Measurements from ENCODE around the gene CCR5AS.

CCR5AS gene

DNA sequence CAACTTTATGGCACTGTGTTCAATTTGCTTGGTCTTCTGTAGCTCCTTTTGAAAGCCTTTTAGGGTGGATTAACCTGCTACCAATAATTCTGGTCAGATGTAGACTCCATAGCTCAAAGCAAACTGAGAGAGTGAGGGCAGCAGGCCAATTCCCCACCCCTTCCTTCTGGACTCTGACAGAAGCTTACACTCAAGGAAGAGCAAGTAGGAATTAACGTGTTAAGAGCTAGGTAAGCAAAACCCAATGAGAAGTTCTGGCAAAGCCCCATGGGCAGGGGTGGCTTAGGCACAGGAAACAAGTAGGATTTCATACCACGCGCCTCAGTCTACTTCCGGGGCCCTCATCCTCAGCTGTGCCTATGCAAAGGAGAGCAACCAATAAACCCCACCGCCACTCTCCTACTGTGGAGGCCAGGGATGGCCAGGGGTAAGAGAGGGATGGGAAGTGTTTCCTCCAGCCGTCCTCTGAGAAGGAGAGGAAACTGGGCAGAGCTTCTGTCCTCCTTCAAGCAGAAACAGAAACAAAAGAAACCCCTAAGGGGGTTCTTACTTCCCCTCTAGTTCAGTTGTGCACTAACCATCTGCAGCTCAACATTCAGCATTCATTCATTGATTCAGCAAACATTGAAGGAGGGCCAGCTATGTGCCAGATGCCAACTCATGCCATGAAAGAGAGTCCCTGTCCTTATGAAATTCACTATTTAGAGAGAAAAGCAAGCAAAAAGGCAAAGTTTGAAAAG is 23.5 kb downstream of the CCR5AS start:
- Histone ChIP-seq H3K14ac (ENCODE audit: insufficient read length) (no peak overlapping the region), H3K23me2 (ENCODE audit: low read depth, low read length) (no peaks in the 10 kb centered on the region), H4K5ac (ENCODE audit: insufficient read length, low read depth, low read length) (no peak overlapping the region), H3K27ac (ENCODE audit: low read depth, low read length) (no peak overlapping the region), H2AFZ (ENCODE audit: low read length) (no peak overlapping the region), H4K20me1 (replicated peaks in 1 of 2; ENCODE audit: control insufficient read depth in 1 of 2, insufficient read depth in 2 of 2, low read length in 2 of 2) (no peaks in the 10 kb centered on the region), H2BK5ac (ENCODE audit: low read depth, low read length) (no peak overlapping the region), H3K4me2 (ENCODE audit: insufficient read depth in 1 of 2, low read depth in 2 of 2, low read length in 2 of 2) (no peak overlapping the region), H3K56ac (replicated peaks; ENCODE audit: insufficient read length, low read depth, low read length) (no peak overlapping the region), H2BK15ac (ENCODE audit: low read length) (no peak overlapping the region), H4K8ac (ENCODE audit: extremely low read depth, insufficient read depth, low read length) (no peak overlapping the region), H3K27me3 (replicated peaks in 1 of 4; ENCODE audit: control insufficient read depth in 3 of 4, extremely low read depth in 1 of 4, insufficient read depth in 3 of 4, low read length in 3 of 4) (no peaks in the 10 kb centered on the region), H3K9me3 (ENCODE audit: insufficient read depth in 2 of 2, low read depth in 1 of 2, low read length in 1 of 2) (no peaks in the 10 kb centered on the region), H3K18ac (ENCODE audit: extremely low read depth, low read length) (no peak overlapping the region), H3K79me2 (ENCODE audit: control insufficient read depth in 1 of 2, insufficient read depth in 2 of 2, low read length in 2 of 2) (no peaks in the 10 kb centered on the region), H3K4me3 (ENCODE audit: extremely low read depth in 1 of 4, insufficient read depth in 2 of 4, low read depth in 3 of 4, low read length in 4 of 4) (no peak overlapping the region), H3K9ac (replicated peaks in 1 of 4; ENCODE audit: extremely low read depth in 1 of 4, low read depth in 3 of 4, low read length in 3 of 4) (no peak overlapping the region), H2AK5ac (ENCODE audit: low read depth, low read length) (no peak overlapping the region), H2BK120ac (replicated peaks; ENCODE audit: low read depth, low read length) (no peak overlapping the region), H3K4ac (replicated peaks; ENCODE audit: insufficient read length, low read depth, low read length) (no peak overlapping the region), H3K23ac (ENCODE audit: insufficient read length) (no peak overlapping the region), H3K79me1 (ENCODE audit: low read depth, low read length) (no peaks in the 10 kb centered on the region), H2BK12ac (ENCODE audit: low read depth, low read length) (no peak overlapping the region), H3K4me1 (replicated peaks in 1 of 4; ENCODE audit: control insufficient read depth in 3 of 4, insufficient read depth in 4 of 4, low read length in 3 of 4) (peaks cover 0 to 14% (median 6%) of the 10 kb centered on the region in 4 experiments; a peak in 5 of 7 replicates), H4K91ac (replicated peaks; ENCODE audit: insufficient read length, low read length) (no peak overlapping the region), H3K36me3 (ENCODE audit: control insufficient read depth in 2 of 4, insufficient read depth in 4 of 4, low read length in 3 of 4) (no peaks in the 10 kb centered on the region), H2BK20ac (ENCODE audit: low read length) (no peak overlapping the region)
- DNase-seq (ENCODE audit: low read depth in 1 of 2, low spot score in 2 of 2) (no peak), FAIRE-seq (no peak)
- 90% methylated on average over 6 of the region's 6 CpGs; no CpG with 5 or more reads in 1 of the 2 experiments for WGBS, 2 experiments (ENCODE audit: extremely low coverage in 1 of 2, insufficient coverage in 1 of 2, insufficient read length in 1 of 2, insufficient replicate concordance in 2 of 2, low coverage in 1 of 2, low lambda C conversion rate in 2 of 2, missing lambda C conversion rate in 1 of 2)
- ChIA-PET CTCF (ENCODE audit: partially characterized antibody) (interaction anchor here (0.6 to 1.8 kb wide), 11 partner anchors 9 to 517 kb away, joined by 3 to 6 read pairs (median 3); no protein-coding TSS in a partner anchor), POLR2A (ENCODE audit: partially characterized antibody) (no interaction called here)
- no peak for TF ChIP-seq MAFK (IDR thresholded peaks at IDR 0.05; ENCODE audit: low read depth, low read length)
- TF ChIP-seq SIX5 (IDR thresholded peaks at IDR 0.05; ENCODE audit: low read depth, low read length): no peak
- TF ChIP-seq GTF2F1 (IDR thresholded peaks at IDR 0.05; ENCODE audit: borderline replicate concordance, low read depth, low read length): no peak
- no peak for TF ChIP-seq PHF8 (conservative IDR thresholded peaks at IDR 0.05; ENCODE audit: low read depth, low read length)
- TF ChIP-seq POU5F1 (IDR thresholded peaks at IDR 0.05; ENCODE audit: low read depth, low read length): no peak
- no peak for TF ChIP-seq TAF7 (optimal IDR thresholded peaks at IDR 0.05; ENCODE audit: borderline replicate concordance, low read depth, low read length)
- no peak for TF ChIP-seq SRF (IDR thresholded peaks at IDR 0.05; ENCODE audit: low read depth, low read length)
- TF ChIP-seq, protein P1, sequence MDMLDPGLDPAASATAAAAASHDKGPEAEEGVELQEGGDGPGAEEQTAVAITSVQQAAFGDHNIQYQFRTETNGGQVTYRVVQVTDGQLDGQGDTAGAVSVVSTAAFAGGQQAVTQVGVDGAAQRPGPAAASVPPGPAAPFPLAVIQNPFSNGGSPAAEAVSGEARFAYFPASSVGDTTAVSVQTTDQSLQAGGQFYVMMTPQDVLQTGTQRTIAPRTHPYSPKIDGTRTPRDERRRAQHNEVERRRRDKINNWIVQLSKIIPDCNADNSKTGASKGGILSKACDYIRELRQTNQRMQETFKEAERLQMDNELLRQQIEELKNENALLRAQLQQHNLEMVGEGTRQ (IDR thresholded peaks at IDR 0.05; ENCODE audit: low read length): no peak
- TF ChIP-seq EP300 (IDR thresholded peaks at IDR 0.05; ENCODE audit: borderline replicate concordance in 1 of 2, low read depth in 2 of 2, low read length in 2 of 2): no peak
- TF ChIP-seq RAD21 (IDR thresholded peaks at IDR 0.05 in 1 of 2, conservative IDR thresholded peaks at IDR 0.05 in 1 of 2; ENCODE audit: low read depth in 2 of 2, low read length in 2 of 2): no peak
- TF ChIP-seq CTBP2 (IDR thresholded peaks at IDR 0.05; ENCODE audit: borderline replicate concordance, insufficient read depth, insufficient read length, low read length): no peak
